GM12878 (cell line): ENCODE data around the gene ZNF532. TPM values are rescaled to one million over a fixed set of nuclear protein-coding genes. Genes with fewer than 3 reads are reported as not detected.

Experiments
- ATAC-seq: fragments of 200-7000 bp; cut with Tn5 transposase; 3 replicates; pipeline ENCODE4 v1.9.1; 2020; ENCODE audit warnings: mild to moderate bottlenecking, moderate library complexity
- BruUV-seq: library from RNA; stranded (reverse); fragments of 400-500 nt; replicated peaks from 2 replicates; lab custom pipeline; 2021; lab: Mats Ljungman, UMichigan
- CTCF ChIA-PET: fragments of 300-600 bp; sonication (Branson Sonifier 250); formaldehyde crosslinking; extraction: SDS; loops from one replicate; lab custom pipeline; 2021; ENCODE audit warnings: inconsistent platforms; lab: Yijun Ruan, JAX
- POLR2A ChIA-PET: fragments of 350-600 bp; formaldehyde crosslinking; extraction: SDS; loops from one replicate; lab custom pipeline; 2021; ENCODE audit warnings: inconsistent platforms; lab: Charles Lee
- RAD21 ChIA-PET: fragments of 300-600 bp; sonication (Branson Sonifier 250); formaldehyde crosslinking; loops from one replicate; lab custom pipeline; 2023; ENCODE audit warnings: antibody characterized with exemption; ENCODE audit not compliant: unreplicated experiment; lab: Charles Lee
- SMC1A ChIA-PET: fragments of 300-600 bp; sonication (Branson Sonifier 250); formaldehyde crosslinking; loops from one replicate; lab custom pipeline; 2023; ENCODE audit not compliant: unreplicated experiment, uncharacterized antibody; lab: Charles Lee
- DNase-seq: peaks from one replicate; pipeline ENCODE4 v3.0.0-alpha.2; 2011; ENCODE audit warnings: low read depth, low spot score
- FAIRE-seq: peaks from 3 replicates; lab custom pipeline; 2011; peaks lifted over from hg19 to GRCh38; lab: Jason Lieb, UNC
- H2AFZ ChIP-seq: 2 replicates; pipeline ENCODE4 v1.6.0; 2011; ENCODE audit warnings: low read depth, low read length, control low read depth; ENCODE audit not compliant: control insufficient read depth
- H3K27ac ChIP-seq: 2 replicates; pipeline ENCODE4 v1.5.1; 2011; ENCODE audit warnings: control low read depth; ENCODE audit not compliant: control insufficient read depth, insufficient read depth
- H3K27me3 ChIP-seq, 2 experiments: replicated peaks in 1 of 2; 2 replicates each; pipeline versions ENCODE4 v1.6.0 to v1.6.1; 2011; ENCODE audit warnings: low read length in 1 of 2; ENCODE audit not compliant: control insufficient read depth in 2 of 2, insufficient read depth in 2 of 2
- H3K36me3 ChIP-seq, 2 experiments: 2 replicates each; pipeline ENCODE4 v1.5.1; 2011; ENCODE audit warnings: low read length in 1 of 2; ENCODE audit not compliant: control insufficient read depth in 2 of 2, insufficient read depth in 2 of 2
- H3K4me1 ChIP-seq: 2 replicates; pipeline ENCODE4 v1.6.1; 2011; ENCODE audit warnings: mild to moderate bottlenecking, low read length, moderate library complexity, mixed read lengths; ENCODE audit not compliant: control insufficient read depth, insufficient read depth
- H3K4me2 ChIP-seq: 2 replicates; pipeline ENCODE4 v1.6.0; 2011; ENCODE audit warnings: control low read depth; ENCODE audit not compliant: control insufficient read depth, insufficient read depth
- H3K4me3 ChIP-seq: fragments of 200-600 bp; sonication (generic); 2 replicates; pipeline ENCODE4 v1.5.1; 2016
- H3K79me2 ChIP-seq: 2 replicates; pipeline ENCODE4 v1.6.0; 2011; ENCODE audit warnings: low read length; ENCODE audit not compliant: control insufficient read depth, insufficient read depth
- H3K9ac ChIP-seq: 2 replicates; pipeline ENCODE4 v1.8.0; 2011; ENCODE audit warnings: low read length, control low read depth, mixed read lengths; ENCODE audit not compliant: control insufficient read depth, insufficient read depth
- H3K9me3 ChIP-seq: replicated peaks from 3 replicates; pipeline ENCODE4 v1.5.1; 2011; ENCODE audit warnings: mild to moderate bottlenecking, low read length; ENCODE audit not compliant: control insufficient read depth, insufficient read depth
- H4K20me1 ChIP-seq: 2 replicates; pipeline ENCODE4 v1.6.0; 2011; ENCODE audit not compliant: control insufficient read depth, insufficient read depth
- ATF7 ChIP-seq: fragments of 450-650 bp; IDR thresholded peaks from 2 replicates; pipeline ENCODE4 v1.6.1; 2016; ENCODE audit warnings: low read depth, mild to moderate bottlenecking
- GABPA ChIP-seq: IDR thresholded peaks from 2 replicates; pipeline ENCODE4 v1.6.1; 2014; ENCODE audit warnings: antibody characterized with exemption, low read depth, mild to moderate bottlenecking, inconsistent platforms
- JUNB ChIP-seq: IDR thresholded peaks from 2 replicates; pipeline ENCODE4 v1.6.1; 2016; ENCODE audit warnings: antibody characterized with exemption, mild to moderate bottlenecking
- MEF2B ChIP-seq: fragments of 450-650 bp; IDR thresholded peaks from 2 replicates; pipeline ENCODE4 v1.6.1; 2018; ENCODE audit warnings: mild to moderate bottlenecking, moderate library complexity; ENCODE audit not compliant: partially characterized antibody, poor library complexity, severe bottlenecking
- NFIC ChIP-seq: IDR thresholded peaks from 2 replicates; pipeline ENCODE4 v1.6.1; 2012; ENCODE audit warnings: low read depth, mild to moderate bottlenecking, inconsistent platforms, low read length, moderate library complexity
- NR2C1 ChIP-seq: fragments of 450-650 bp; IDR thresholded peaks from 2 replicates; pipeline ENCODE4 v1.6.1; 2017; ENCODE audit warnings: antibody characterized with exemption, mild to moderate bottlenecking, moderate library complexity
- NR2C2 ChIP-seq: IDR thresholded peaks from 2 replicates; pipeline ENCODE4 v1.6.1; 2011; ENCODE audit warnings: borderline replicate concordance, low read depth; ENCODE audit not compliant: control insufficient read depth, insufficient read length
- PML ChIP-seq: IDR thresholded peaks from 2 replicates; pipeline ENCODE4 v1.6.1; 2012; ENCODE audit warnings: low read length, inconsistent platforms
- RELA ChIP-seq: fragments of 450-650 bp; IDR thresholded peaks from 2 replicates; pipeline ENCODE4 v1.8.0; 2014; ENCODE audit warnings: borderline replicate concordance; ENCODE audit not compliant: partially characterized antibody
- SMAD5 ChIP-seq: IDR thresholded peaks from 2 replicates; pipeline ENCODE4 v1.6.1; 2016; ENCODE audit warnings: antibody characterized with exemption, low read depth
- WGBS: methylation state at CpG from one replicate; pipeline ENCODE4 v1.1.6; 2016; ENCODE audit warnings: low lambda C conversion rate; ENCODE audit not compliant: insufficient replicate concordance, insufficient coverage; ENCODE audit errors: missing lambda C conversion rate; 5-methylcytosine and 5-hydroxymethylcytosine counted together
- in situ Hi-C: fragments of 300-500 bp; cut with MboI; formaldehyde crosslinking; loops from 9 replicates; pipeline ENCODE4 v1.14.3; 2018; ENCODE audit warnings: mixed read lengths
- intact Hi-C: fragments of 100-400 bp; cut with micrococcal nuclease; formaldehyde crosslinking; loops from one replicate; pipeline ENCODE4 v1.14.2; 2022; ENCODE audit not compliant: unreplicated experiment
- polyA plus RNA-seq, 11 experiments: library from polyadenylated mRNA; depleted of rRNA in 4 of 11; unstranded in 6 of 11; stranded (reverse) in 5 of 11; fragments of >200 nt; fragmentation: Nextera tagmentation in 4 of 11; fragmentation: Illumina TruSeq in 1 of 11; extraction: Ambion mirVana in 4 of 11; extraction: Trizol in 1 of 11; gene quantifications; 1 replicate in 1 of 11; 2 replicates in 10 of 11; pipeline versions ENCODE4 v1.2.1 to v1.2.3, GENCODE V29; 2011 to 2016; ENCODE audit warnings: inconsistent platforms in 2 of 11, missing spikeins in 2 of 11, low read depth in 1 of 11
- total RNA-seq, 4 experiments: library from RNA; depleted of rRNA in 3 of 4; stranded (reverse); fragments of >200 nt in 3 of 4; fragmentation: Illumina TruSeq in 1 of 4; extraction: Trizol in 1 of 4; gene quantifications; 2 replicates each; pipeline versions ENCODE4 v1.2.1 to v1.2.3, GENCODE V29; 2013 to 2021
- TF ChIP-seq, protein P1 (sequence below): fragments of 150-350 bp; IDR thresholded peaks from 2 replicates; pipeline ENCODE4 v1.6.1; 2016; ENCODE audit warnings: low read depth, low read length
- TF ChIP-seq, protein P2 (sequence below): fragments of 450-650 bp; IDR thresholded peaks from 2 replicates; pipeline ENCODE4 v1.6.1; 2017; ENCODE audit warnings: mild to moderate bottlenecking, moderate library complexity
- TF ChIP-seq, protein P3 (sequence below): IDR thresholded peaks from 2 replicates; pipeline ENCODE4 v1.6.1; 2011; ENCODE audit warnings: borderline replicate concordance, low read depth, mild to moderate bottlenecking, moderate library complexity, mixed read lengths, low read length; ENCODE audit not compliant: insufficient read depth; ENCODE audit errors: extremely low read length

The ZNF532 gene
- total and polyA plus RNA-seq, 10 of the 15 experiments (the other 5 are each of a cell fraction or from before 2014, with no cell fraction given), result 0.44 to 3.4 (median 1.4) TPM

DNA sequence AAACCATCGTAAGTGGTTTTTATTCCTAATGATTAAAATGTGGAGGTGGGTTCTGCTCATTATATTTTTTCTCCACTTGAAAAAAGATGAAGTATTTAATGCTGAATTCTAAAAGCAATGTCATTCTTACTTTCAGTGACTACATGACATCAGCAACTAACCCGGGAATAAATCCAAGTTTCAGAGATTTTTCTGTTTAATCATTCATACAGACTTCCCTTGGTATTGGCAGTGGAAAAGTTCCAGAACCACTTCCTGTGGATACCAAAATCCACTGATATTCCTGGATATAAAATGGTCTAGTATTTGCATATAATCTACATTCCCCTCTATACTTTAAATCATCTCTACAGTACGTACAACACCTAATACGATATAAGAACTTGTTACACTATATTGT is 128.6 kb downstream of the ZNF532 start:
- no peak for FAIRE-seq

More for the DNA sequence above, 128.6 kb downstream of the ZNF532 start:
- intact Hi-C loops, result no loop called here
- H4K20me1 ChIP-seq, result no peaks in the 10 kb centered on the region
- no peak overlapping the region for H3K9ac ChIP-seq
- ATAC-seq (no peak), DNase-seq (no peak)
- no peaks in the 10 kb centered on the region for H3K79me2 ChIP-seq
- POLR2A ChIA-PET, result no interaction called here
- peaks cover 21% of the 10 kb centered on the region for H3K9me3 ChIP-seq
- peak overlapping the region; percentile 26; the same call in 1 of the 2 replicates for H3K4me2 ChIP-seq
- TF ChIP-seq JUNB, result 0 out of 2 replicates have a peak, but pooled peaks have one; percentile 3
- TF ChIP-seq ATF7, result no peak
- no peak for TF ChIP-seq NR2C1
- no peak for TF ChIP-seq PML
- TF ChIP-seq GABPA, result no peak
- TF ChIP-seq MEF2B, result no peak
- TF ChIP-seq NR2C2, result no peak
- TF ChIP-seq RELA, result no peak
- TF ChIP-seq, protein P1, sequence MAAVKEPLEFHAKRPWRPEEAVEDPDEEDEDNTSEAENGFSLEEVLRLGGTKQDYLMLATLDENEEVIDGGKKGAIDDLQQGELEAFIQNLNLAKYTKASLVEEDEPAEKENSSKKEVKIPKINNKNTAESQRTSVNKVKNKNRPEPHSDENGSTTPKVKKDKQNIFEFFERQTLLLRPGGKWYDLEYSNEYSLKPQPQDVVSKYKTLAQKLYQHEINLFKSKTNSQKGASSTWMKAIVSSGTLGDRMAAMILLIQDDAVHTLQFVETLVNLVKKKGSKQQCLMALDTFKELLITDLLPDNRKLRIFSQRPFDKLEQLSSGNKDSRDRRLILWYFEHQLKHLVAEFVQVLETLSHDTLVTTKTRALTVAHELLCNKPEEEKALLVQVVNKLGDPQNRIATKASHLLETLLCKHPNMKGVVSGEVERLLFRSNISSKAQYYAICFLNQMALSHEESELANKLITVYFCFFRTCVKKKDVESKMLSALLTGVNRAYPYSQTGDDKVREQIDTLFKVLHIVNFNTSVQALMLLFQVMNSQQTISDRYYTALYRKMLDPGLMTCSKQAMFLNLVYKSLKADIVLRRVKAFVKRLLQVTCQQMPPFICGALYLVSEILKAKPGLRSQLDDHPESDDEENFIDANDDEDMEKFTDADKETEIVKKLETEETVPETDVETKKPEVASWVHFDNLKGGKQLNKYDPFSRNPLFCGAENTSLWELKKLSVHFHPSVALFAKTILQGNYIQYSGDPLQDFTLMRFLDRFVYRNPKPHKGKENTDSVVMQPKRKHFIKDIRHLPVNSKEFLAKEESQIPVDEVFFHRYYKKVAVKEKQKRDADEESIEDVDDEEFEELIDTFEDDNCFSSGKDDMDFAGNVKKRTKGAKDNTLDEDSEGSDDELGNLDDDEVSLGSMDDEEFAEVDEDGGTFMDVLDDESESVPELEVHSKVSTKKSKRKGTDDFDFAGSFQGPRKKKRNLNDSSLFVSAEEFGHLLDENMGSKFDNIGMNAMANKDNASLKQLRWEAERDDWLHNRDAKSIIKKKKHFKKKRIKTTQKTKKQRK, result no peak
- TF ChIP-seq NFIC, result peak; percentile 16; the same call in 1 of the 2 replicates
- TF ChIP-seq, protein P2, sequence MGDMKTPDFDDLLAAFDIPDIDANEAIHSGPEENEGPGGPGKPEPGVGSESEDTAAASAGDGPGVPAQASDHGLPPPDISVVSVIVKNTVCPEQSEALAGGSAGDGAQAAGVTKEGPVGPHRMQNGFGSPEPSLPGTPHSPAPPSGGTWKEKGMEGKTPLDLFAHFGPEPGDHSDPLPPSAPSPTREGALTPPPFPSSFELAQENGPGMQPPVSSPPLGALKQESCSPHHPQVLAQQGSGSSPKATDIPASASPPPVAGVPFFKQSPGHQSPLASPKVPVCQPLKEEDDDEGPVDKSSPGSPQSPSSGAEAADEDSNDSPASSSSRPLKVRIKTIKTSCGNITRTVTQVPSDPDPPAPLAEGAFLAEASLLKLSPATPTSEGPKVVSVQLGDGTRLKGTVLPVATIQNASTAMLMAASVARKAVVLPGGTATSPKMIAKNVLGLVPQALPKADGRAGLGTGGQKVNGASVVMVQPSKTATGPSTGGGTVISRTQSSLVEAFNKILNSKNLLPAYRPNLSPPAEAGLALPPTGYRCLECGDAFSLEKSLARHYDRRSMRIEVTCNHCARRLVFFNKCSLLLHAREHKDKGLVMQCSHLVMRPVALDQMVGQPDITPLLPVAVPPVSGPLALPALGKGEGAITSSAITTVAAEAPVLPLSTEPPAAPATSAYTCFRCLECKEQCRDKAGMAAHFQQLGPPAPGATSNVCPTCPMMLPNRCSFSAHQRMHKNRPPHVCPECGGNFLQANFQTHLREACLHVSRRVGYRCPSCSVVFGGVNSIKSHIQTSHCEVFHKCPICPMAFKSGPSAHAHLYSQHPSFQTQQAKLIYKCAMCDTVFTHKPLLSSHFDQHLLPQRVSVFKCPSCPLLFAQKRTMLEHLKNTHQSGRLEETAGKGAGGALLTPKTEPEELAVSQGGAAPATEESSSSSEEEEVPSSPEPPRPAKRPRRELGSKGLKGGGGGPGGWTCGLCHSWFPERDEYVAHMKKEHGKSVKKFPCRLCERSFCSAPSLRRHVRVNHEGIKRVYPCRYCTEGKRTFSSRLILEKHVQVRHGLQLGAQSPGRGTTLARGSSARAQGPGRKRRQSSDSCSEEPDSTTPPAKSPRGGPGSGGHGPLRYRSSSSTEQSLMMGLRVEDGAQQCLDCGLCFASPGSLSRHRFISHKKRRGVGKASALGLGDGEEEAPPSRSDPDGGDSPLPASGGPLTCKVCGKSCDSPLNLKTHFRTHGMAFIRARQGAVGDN, result no peak
- TF ChIP-seq, protein P3, sequence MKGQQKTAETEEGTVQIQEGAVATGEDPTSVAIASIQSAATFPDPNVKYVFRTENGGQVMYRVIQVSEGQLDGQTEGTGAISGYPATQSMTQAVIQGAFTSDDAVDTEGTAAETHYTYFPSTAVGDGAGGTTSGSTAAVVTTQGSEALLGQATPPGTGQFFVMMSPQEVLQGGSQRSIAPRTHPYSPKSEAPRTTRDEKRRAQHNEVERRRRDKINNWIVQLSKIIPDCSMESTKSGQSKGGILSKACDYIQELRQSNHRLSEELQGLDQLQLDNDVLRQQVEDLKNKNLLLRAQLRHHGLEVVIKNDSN, result no peak
- TF ChIP-seq SMAD5, result no peak
- WGBS, result 60% methylated on average over 4 of the region's 4 CpGs
- H3K27ac ChIP-seq, result no peak overlapping the region; the same call in 1 of the 2 replicates
- BruUV-seq, result no TSS peak
- CTCF ChIA-PET, result interaction anchor here (0.8 kb wide), 1 partner anchor 229 kb away, joined by 3 read pairs; no protein-coding TSS in a partner anchor
- H3K27me3 ChIP-seq, result no peaks in the 10 kb centered on the region
- no peaks in the 10 kb centered on the region for H3K36me3 ChIP-seq
- no peak overlapping the region; the same call in 1 of the 2 replicates for H2AFZ ChIP-seq
- SMC1A ChIA-PET, result interaction anchor here (0.7 to 3.2 kb wide), 5 partner anchors 10 to 21 kb away, joined by 3 to 9 read pairs (median 4); no protein-coding TSS in a partner anchor
- in situ Hi-C loops, result loop anchor here (25.0 kb wide), 1 partner anchor 894 kb away; the partner anchor contains the start of gene PMAIP1
- no peak overlapping the region for H3K4me3 ChIP-seq
- H3K4me1 ChIP-seq, result peaks cover 29% of the 10 kb centered on the region
- RAD21 ChIA-PET, result interaction anchor here (2.0 kb wide), 1 partner anchor 27 kb away, joined by 6 read pairs; no protein-coding TSS in a partner anchor
